MG63 (cell line): ENCODE results near the gene C4orf54. TPM values are rescaled to one million over a fixed set of nuclear protein-coding genes. Genes with fewer than 3 reads are reported as not detected.

Experiments used
- DNase-seq: peaks from one replicate; pipeline ENCODE4 v3.0.0-alpha.2; 2020
- H3K27me3 ChIP-seq: fragments of 250-450 bp; sonication (Bioruptor Pico); 2 replicates; pipeline ENCODE4 v1.5.1; 2020; ENCODE audit warnings: mild to moderate bottlenecking, moderate library complexity
- H3K36me3 ChIP-seq: fragments of 250-450 bp; sonication (Bioruptor Pico); 2 replicates; pipeline ENCODE4 v1.5.1; 2020; ENCODE audit warnings: mild to moderate bottlenecking, moderate library complexity
- H3K4me3 ChIP-seq: fragments of 250-450 bp; sonication (Bioruptor Pico); 2 replicates; pipeline ENCODE4 v1.5.1; 2020; ENCODE audit warnings: mild to moderate bottlenecking, moderate library complexity
- H3K9me3 ChIP-seq: fragments of 250-450 bp; sonication (Bioruptor Pico); 2 replicates; pipeline ENCODE4 v1.5.1; 2020; ENCODE audit warnings: mild to moderate bottlenecking, moderate library complexity
- total RNA-seq: library from RNA; depleted of rRNA; stranded (reverse); fragments of >200 nt; shearing (Covaris generic); gene quantifications from 2 replicates; pipeline ENCODE4 v1.2.3, GENCODE V29; 2014; ENCODE audit warnings: low replicate concordance

C4orf54 gene
- total RNA-seq, 1 experiment from 2014 or later, result not detected

DNA sequence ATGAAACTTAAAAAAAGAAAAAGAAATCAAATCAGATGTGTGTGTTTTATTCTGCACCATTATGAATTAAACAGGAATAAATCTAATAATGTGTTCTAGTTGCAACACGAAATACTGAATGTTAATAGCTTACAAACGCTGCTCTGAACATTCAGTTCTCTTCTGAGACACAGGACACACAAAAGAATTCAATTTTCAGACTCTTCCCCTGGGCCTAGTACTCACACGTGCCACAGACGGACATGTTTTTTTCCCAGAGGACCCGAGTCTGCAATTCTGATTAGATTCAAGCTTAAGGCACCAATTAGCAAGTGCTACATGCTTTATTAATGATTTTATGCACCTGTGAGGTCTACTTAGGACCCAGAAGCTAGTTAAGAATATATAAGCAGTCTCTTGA, 20.5 kb downstream of the C4orf54 start:
- H3K36me3 ChIP-seq, result no peaks in the 10 kb centered on the region
- H3K27me3 ChIP-seq, result no peaks in the 10 kb centered on the region
- H3K4me3 ChIP-seq, result no peak overlapping the region
- no peaks in the 10 kb centered on the region for H3K9me3 ChIP-seq
- DNase-seq, result no peak

GRCh38 chr4:99636422-99636821, 21.2 kb downstream of the C4orf54 start:
- H3K4me3 ChIP-seq, result no peak overlapping the region
- H3K36me3 ChIP-seq, result no peaks in the 10 kb centered on the region
- DNase-seq, result no peak
- no peaks in the 10 kb centered on the region for H3K9me3 ChIP-seq
- no peaks in the 10 kb centered on the region for H3K27me3 ChIP-seq

GRCh38 chr4:99635601-99636000, 22.0 kb downstream of the C4orf54 start:
- Histone ChIP-seq H3K27me3 (no peaks in the 10 kb centered on the region), H3K9me3 (no peaks in the 10 kb centered on the region), H3K4me3 (no peak overlapping the region), H3K36me3 (no peaks in the 10 kb centered on the region)
- DNase-seq, result no peak

GRCh38 chr4:99634742-99635360, 22.8 kb downstream of the C4orf54 start:
- no peak overlapping the region for H3K4me3 ChIP-seq
- no peak for DNase-seq
- H3K27me3 ChIP-seq, result no peaks in the 10 kb centered on the region
- H3K36me3 ChIP-seq, result no peaks in the 10 kb centered on the region
- no peaks in the 10 kb centered on the region for H3K9me3 ChIP-seq

DNA sequence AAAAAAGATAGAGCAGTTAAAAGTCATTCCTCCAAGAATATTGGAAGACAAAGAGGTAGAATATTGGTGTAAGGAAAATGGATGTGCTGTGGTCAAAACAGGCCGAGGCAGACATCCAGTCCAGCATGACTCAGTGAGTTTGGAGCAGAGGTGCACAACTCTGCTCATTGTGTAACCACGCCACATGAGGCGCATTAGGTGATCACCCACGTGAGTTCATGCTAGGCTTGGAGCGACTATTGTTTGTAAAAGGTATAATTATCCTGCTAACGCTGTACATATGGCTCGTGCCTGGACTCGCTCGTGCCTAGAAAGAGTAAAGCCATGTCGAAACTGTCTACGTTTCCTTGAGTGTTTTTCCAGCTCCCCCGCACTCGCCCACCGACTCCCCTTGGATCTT, 23.9 kb downstream of the C4orf54 start:
- Histone ChIP-seq H3K36me3 (no peaks in the 10 kb centered on the region), H3K27me3 (no peaks in the 10 kb centered on the region), H3K4me3 (no peak overlapping the region), H3K9me3 (no peaks in the 10 kb centered on the region)
- DNase-seq, result no peak

DNA sequence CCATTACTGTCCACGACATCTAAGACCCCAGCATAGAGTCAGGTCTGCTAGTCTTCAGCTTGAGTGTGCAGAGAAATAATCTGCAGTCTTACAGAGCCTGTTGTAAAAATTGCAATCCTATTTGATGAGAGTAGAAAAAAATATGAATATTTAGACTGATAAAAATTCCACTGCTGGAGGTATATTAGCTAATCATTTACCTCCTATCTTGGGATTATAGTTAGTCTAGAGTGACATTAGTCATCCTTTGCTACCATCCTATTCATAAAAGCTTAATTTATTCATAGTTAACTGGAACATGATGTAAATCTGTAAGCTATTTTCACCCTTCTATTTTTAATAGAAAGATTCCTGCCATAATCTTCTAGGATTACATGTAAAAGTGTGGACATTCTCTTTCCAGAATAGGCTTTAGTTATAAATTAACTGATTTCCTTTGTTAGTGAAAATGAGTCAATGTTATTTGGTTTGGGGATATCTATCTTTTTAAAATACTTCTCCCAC, 26.7 kb downstream of the C4orf54 start:
- no peak for DNase-seq
- Histone ChIP-seq H3K4me3 (no peak overlapping the region), H3K36me3 (no peaks in the 10 kb centered on the region), H3K27me3 (no peaks in the 10 kb centered on the region), H3K9me3 (no peaks in the 10 kb centered on the region)

- Histone ChIP-seq H3K27me3 (no peaks in the 10 kb centered on the region), H3K4me3 (no peak overlapping the region), H3K9me3 (no peaks in the 10 kb centered on the region), H3K36me3 (no peaks in the 10 kb centered on the region)
- no peak for DNase-seq
These were observed 27.6 kb downstream of the C4orf54 start for GRCh38 chr4:99629962-99630554.

GRCh38 chr4:99628040-99628439, 29.6 kb downstream of the C4orf54 start:
- Histone ChIP-seq H3K27me3 (no peaks in the 10 kb centered on the region), H3K9me3 (no peaks in the 10 kb centered on the region), H3K4me3 (no peak overlapping the region), H3K36me3 (no peaks in the 10 kb centered on the region)
- no peak for DNase-seq

- Histone ChIP-seq H3K9me3 (no peaks in the 10 kb centered on the region), H3K27me3 (no peaks in the 10 kb centered on the region), H3K36me3 (no peaks in the 10 kb centered on the region), H3K4me3 (no peak overlapping the region)
- no peak for DNase-seq
These were observed 32.3 kb downstream of the C4orf54 start for GRCh38 chr4:99625369-99625768.

GRCh38 chr4:99624141-99624719, 33.4 kb downstream of the C4orf54 start:
- no peaks in the 10 kb centered on the region for H3K9me3 ChIP-seq

DNA sequence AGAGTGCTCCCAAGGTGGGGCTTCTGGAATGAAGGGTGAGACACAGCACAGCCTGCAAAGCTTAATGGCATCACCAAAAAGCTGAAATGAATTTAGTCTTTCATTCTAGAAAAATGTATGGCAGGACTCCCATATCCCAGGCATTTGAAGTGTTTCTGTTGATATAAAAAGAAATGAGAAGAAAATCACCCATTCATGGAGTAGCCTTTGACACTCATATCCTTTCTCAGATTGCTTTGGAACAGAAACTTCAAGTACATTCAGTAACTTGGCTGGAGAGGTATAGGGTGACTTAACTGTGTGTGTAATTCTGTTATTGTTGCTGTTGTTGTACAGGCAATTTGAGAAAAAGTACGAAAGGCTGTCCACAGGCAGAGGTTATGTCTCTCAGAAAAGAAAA, 35.3 kb downstream of the C4orf54 start:
- H3K9me3 ChIP-seq, result no peaks in the 10 kb centered on the region
- H3K36me3 ChIP-seq, result no peaks in the 10 kb centered on the region
- no peak overlapping the region for H3K4me3 ChIP-seq
- no peaks in the 10 kb centered on the region for H3K27me3 ChIP-seq
- DNase-seq, result no peak

More at GRCh38 chr4:99624141-99624719, 33.4 kb downstream of the C4orf54 start:
- no peak for DNase-seq
- no peaks in the 10 kb centered on the region for H3K27me3 ChIP-seq
- no peak overlapping the region for H3K4me3 ChIP-seq
- H3K36me3 ChIP-seq, result no peaks in the 10 kb centered on the region

GRCh38 chr4:99617374-99617773, 40.3 kb downstream of the C4orf54 start:
- no peaks in the 10 kb centered on the region for H3K36me3 ChIP-seq
- DNase-seq, result peak; percentile 1
- no peaks in the 10 kb centered on the region for H3K27me3 ChIP-seq
- H3K4me3 ChIP-seq, result no peak overlapping the region
- no peaks in the 10 kb centered on the region for H3K9me3 ChIP-seq

DNA sequence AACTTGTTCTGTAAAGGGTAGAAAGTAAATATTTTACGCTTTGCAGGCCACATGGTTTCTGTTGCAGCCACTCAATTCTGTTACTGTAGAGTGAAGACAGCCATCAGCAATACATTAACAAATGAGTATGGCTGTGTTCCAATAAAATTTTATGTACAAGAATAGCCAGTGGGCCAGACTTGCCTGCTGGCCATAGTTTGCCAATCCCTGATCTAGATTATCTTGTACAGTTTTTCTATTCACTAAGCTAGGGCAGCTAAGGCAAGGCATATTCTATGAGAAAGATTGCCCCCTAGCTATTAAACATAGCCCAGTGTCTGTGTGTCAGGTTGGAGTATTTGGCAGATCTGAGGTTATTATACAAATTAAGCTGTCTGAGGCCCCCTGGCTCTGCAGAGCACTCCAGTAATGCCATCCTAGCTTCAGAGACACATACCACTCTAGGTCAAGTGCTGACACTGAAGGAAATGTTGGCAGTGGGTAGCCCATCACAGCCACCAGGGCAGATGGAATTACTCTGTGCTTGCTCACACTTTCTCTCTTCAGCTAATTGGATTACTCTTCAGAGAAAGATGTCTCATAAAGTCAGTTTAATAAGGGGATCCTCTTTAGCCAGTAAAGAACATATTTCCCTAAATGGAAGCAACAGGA, 42.3 kb downstream of the C4orf54 start:
- DNase-seq, result no peak
- Histone ChIP-seq H3K4me3 (no peak overlapping the region), H3K9me3 (no peaks in the 10 kb centered on the region), H3K27me3 (no peaks in the 10 kb centered on the region), H3K36me3 (no peaks in the 10 kb centered on the region)

DNA sequence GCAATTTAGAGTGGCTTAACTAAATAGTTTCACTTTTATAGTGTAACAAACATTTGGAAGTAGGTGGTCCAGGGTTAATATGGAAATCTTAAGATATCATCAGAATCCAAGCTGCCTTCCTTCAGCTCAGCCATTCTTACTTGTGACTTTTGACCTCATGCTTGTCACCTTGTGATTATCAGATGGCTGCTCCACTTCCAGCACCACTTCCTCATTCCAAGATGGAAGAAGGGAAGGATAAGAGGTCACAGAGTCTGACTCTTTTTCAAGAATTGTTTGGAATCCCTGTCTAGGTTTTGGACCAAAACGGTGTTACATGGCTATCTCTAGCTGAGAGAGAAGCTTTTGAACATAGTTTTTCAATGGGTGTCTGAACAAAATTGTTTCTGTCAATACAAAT, 43.1 kb downstream of the C4orf54 start:
- no peak for DNase-seq
- no peak overlapping the region for H3K4me3 ChIP-seq
- H3K27me3 ChIP-seq, result no peaks in the 10 kb centered on the region
- H3K36me3 ChIP-seq, result no peaks in the 10 kb centered on the region
- H3K9me3 ChIP-seq, result no peaks in the 10 kb centered on the region

GRCh38 chr4:99612704-99613103, 44.9 kb downstream of the C4orf54 start:
- H3K9me3 ChIP-seq, result no peaks in the 10 kb centered on the region
- no peaks in the 10 kb centered on the region for H3K36me3 ChIP-seq
- no peak for DNase-seq
- H3K4me3 ChIP-seq, result no peak overlapping the region
- no peaks in the 10 kb centered on the region for H3K27me3 ChIP-seq

DNA sequence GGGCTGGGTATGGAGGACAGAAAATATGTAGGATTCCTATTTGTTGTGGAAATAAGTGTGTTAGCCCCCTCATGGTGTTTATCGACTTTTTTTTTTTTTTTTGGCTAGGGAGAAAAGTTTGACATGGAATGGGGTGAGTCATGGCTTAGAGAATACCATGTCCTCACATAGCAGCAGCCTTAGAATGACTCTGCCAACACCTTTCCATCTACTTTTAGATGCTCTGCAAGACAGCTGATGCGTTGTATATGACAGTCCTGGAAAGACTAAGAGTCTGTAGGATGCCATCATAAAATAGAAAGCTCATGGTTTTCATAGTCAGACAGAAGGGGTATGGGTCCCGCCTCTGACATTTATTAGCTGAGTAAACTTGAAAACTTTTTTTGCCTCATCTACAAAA, 45.3 kb downstream of the C4orf54 start:
- Histone ChIP-seq H3K4me3 (no peak overlapping the region), H3K9me3 (no peaks in the 10 kb centered on the region), H3K27me3 (no peaks in the 10 kb centered on the region), H3K36me3 (no peaks in the 10 kb centered on the region)
- no peak for DNase-seq

DNA sequence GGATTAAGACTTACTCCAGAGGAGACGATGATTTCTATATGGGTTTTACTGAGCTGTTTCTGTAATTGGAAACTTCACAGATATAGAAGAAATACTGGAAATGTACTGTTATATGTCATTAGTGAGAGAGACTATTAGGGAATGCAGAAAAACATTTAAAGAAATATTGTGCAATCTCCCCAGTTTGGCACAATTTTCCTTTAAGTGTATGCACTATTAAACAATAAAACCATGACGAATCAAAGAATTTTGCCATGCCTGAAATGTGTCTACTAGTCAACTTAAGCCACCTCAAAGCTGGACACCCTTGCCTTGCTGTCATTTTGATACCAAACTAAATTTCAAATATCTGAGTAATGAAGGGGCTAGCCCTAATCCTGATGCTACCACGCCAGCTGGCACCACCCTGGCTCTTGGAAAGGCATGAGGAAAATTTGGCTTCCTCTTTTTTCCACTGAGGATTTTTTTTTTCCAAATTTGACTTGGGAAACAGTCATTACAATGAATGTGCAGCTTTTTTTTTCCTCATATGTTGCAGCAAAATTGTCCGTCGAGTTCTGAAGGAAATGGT, 46.9 kb downstream of the C4orf54 start:
- DNase-seq, result peak; percentile 35
- no peaks in the 10 kb centered on the region for H3K36me3 ChIP-seq
- no peaks in the 10 kb centered on the region for H3K27me3 ChIP-seq
- H3K9me3 ChIP-seq, result no peaks in the 10 kb centered on the region
- no peak overlapping the region for H3K4me3 ChIP-seq
